Activated CD8-positive, alpha-beta memory T cell treated with anti-CD3 and anti-CD28 coated beads for 4 hours (primary cell): ENCODE results near the gene PGBD2.
A peak's percentile ranks its signal among the peaks of the same experiment; 100 is the strongest.
"Not testable (repeated sequence)": the region's sequence is repeated elsewhere in the genome, so short reads cannot be mapped to it uniquely, and the experiment has no call there.

Experiments
- DNase-seq, 2 donors: peaks; one replicate each; pipeline ENCODE4 v3.0.0-alpha.2; 2020; ENCODE audit warnings: low read depth in 2 of 2

Gene PGBD2, protein sequence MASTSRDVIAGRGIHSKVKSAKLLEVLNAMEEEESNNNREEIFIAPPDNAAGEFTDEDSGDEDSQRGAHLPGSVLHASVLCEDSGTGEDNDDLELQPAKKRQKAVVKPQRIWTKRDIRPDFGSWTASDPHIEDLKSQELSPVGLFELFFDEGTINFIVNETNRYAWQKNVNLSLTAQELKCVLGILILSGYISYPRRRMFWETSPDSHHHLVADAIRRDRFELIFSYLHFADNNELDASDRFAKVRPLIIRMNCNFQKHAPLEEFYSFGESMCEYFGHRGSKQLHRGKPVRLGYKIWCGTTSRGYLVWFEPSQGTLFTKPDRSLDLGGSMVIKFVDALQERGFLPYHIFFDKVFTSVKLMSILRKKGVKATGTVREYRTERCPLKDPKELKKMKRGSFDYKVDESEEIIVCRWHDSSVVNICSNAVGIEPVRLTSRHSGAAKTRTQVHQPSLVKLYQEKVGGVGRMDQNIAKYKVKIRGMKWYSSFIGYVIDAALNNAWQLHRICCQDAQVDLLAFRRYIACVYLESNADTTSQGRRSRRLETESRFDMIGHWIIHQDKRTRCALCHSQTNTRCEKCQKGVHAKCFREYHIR

DNA sequence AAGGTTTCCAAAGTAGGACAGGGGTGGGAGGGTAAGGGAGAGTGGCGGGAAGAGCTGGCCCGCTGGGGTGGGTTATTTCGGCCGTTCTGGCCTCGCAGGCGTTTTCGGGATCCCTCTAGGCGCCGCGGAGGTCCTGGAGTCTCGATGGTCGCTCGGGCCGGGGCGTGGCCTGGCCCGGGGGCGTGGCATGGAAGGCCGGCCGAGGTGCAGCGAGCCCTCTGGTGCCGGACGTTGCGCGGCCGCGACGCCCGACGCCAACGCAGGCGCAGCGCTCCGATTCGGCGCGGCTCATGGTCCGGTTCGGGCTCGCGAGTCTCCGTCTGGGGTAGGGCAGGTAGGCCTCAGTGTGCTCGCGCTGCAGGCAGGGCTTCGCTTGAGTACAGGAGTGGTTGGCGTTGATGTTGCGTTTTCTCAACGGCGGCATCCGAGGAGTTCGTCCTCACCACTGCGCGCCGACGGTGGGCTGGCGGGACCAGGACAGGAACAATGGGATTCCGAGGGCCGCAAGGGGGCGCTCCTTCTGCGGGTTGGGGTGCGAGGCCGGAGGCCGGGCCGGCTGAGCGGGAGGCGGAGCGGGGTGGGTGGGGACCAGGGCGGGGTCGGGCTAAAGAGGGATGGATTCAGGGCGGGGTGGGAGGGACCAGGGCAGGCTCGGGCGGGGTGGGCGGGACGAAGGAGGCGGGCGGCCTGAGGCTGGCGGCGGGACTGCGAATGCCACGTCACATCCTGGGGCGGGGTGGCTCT lies at the start of gene PGBD2:
Gene PGBD2, plus strand, starts transcription at position 227 of the 744 bp plus-strand sequence. CDS start 7,628 bp downstream, outside the sequence.
- DNase-seq: peak; percentile 89 to 92

DNA sequence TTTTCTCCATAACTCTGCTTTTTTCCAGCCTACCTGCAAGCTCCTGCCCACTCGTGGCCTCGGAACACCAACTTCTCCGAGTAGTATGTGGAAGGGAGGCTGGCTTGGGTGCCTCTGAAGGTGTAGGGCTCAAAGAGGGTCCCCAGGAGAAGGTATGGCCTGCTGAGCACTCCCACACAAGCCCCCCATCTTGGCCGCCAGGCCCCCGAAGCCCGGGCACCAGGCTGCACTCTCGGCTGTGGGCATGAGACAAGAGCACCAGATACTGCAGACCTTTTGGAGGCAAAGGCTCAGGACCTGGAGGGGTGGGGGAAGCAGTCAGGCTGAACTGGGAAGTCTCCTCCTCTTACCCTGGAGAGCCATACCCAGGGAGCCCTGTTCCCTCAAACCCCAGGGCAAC lies 48.8 kb upstream of the PGBD2 start:
- DNase-seq: no peak

DNA sequence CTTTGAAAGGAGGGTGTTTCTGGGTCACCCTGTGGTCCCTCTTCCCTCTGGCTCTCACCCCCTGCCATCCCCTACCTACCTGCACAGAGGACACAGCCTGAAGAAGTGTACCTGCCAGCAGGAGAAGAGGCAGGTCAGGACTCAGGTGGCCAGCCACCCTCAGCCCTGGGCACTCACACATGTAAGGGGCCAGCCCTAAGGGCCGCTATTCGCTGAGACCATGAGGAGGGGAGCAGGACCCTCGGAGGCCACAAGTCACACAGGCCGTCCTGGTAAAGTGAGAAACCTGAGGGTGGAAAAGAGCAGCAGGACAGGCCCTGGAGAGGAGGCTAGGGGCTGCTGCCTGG lies 48.3 kb upstream of the PGBD2 start:
- DNase-seq: no peak

DNA sequence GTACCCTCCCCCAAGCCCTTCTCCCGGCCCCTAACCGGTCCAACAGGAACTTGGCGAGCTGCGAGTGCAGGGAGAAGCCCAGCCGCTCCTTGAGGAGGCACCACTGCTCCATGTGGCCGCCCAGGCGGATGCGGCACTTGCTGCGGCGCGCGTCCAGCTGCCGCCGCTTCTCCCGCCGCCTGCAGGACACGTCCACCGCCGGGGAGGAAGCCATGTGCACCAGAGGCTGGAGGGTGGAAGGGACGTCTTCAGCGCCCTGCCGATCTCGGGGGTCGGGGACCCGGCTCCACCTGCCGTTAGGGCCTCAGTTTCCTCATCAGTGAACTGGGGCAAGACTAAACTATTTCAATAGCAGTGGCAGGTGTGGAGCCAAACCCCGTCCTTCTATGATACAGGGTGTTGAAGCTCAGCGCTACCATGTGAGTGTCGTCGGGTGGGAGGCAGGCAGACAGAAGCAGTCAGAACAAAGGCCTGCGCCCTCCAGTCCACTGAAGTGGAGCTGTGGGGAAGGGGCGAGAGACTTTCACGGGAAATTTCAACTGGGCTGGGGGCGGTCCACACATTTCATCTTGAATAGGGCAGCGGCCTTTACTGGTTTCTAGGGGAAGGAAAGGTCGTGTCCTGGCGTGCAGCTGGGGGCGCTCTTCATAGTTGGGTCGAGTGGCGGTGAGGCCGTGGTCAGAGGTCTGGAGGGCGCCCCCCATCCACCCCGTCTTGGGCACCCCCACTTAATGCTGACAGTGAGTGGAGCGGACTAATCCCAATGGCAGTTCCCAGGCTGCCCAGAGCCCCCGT lies 47.7 kb upstream of the PGBD2 start:
- no peak for DNase-seq

DNA sequence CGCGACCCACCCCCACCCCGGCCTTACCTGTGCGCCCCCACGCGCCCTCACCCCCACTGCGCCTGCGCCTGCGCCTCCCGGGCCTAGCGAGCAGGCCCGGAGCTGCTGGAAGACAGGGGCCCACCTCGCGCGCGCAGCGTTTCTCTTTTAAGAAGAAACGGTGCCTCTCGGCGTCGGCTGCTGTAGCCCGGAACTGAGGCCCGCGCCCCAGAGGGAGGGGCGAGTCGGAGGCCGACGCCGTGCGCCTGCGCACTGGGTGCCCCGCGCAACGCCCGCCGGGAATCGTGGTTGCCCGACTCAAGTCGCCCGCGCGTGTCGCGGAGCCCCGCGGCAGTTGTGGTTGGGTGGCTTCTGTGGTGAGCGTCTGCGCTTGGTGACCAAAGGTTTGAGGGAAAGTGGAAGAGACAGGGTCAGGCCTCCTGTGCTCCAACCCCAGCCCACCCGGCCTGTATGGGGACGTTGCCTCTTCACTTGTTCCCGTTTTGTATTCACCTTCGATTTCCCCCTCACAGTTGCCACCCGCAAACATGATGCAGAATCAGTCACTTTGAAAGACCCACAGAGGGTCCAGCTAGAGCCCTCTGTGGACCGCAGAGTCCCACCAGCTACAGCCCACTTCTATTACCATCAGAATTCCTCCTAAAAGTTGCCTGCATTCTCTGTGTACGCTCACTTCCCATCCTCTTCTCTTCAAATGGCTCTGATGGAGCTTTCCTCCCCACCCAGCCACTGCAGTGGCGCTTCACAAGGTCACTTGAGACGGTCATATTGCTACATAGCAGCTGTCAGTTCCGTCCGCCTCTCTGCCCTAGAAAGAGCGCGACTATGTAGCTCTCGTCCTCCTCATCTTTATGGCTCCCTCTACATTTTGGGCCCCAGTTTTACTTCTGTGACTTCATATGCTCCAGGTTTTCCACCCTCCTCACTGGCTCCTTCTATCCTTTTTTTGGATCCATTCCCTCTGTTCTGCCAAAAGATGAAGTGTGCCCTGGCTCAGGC lies 46.8 kb upstream of the PGBD2 start, which contains the start of gene ZNF692:
Gene ZNF692, minus strand, starts transcription at position 195 of the 999 bp plus-strand sequence. CDS start 776 bp downstream, outside the sequence.
- DNase-seq: peak; percentile 94 to 96

DNA sequence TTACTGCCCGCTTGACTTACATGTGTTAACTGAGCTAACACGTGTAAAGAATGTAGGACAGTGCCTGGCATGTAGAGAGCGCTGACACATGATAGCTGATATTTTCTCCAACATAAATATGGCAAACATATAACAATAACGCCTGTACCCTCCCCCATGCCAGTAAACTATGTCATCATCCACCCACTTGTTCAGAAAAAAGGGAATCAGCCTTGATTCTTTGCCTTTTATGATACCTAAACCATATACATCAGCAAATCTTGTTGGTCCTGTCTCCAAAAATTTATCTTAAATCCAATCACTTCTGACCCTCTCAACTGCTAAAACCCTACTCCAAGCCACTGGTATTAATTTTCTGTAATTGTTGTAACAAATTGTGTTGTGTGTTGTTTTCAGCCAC lies 46.0 kb upstream of the PGBD2 start:
- no peak for DNase-seq

DNA sequence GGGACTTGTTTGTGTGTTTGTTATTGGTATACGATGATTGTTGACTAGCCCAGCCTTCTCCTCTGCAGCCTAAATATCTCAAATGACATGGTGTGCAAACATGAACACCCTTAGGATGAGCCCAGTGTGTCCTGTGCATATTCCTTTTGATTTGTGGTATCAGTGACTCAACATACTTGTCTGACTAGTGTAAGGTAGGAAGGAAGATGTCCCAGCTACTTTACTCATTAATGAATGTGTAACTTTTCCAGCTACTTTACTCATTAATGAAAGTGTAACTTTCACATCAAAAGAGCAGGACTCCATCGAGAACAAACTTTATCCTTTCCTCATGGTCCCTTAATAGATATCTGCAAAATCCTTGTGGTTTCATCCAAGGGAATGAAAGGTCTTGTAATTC lies 44.4 kb upstream of the PGBD2 start:
- DNase-seq: no peak

DNA sequence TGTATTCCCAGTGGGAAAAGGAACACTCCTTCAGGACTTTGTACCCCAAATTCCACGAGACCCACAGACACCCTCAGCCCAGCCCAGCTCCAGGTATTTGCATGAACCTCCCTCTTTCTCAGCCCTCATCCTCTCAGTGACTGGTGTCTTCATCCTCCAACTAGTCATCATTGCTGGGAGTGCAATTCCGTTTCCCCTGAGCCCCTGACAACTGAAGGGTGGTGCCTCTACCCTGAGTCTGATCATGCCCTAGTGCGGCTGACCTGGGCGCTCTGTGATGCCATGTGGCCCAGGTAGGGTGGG lies 43.4 kb upstream of the PGBD2 start:
- DNase-seq: no peak

DNA sequence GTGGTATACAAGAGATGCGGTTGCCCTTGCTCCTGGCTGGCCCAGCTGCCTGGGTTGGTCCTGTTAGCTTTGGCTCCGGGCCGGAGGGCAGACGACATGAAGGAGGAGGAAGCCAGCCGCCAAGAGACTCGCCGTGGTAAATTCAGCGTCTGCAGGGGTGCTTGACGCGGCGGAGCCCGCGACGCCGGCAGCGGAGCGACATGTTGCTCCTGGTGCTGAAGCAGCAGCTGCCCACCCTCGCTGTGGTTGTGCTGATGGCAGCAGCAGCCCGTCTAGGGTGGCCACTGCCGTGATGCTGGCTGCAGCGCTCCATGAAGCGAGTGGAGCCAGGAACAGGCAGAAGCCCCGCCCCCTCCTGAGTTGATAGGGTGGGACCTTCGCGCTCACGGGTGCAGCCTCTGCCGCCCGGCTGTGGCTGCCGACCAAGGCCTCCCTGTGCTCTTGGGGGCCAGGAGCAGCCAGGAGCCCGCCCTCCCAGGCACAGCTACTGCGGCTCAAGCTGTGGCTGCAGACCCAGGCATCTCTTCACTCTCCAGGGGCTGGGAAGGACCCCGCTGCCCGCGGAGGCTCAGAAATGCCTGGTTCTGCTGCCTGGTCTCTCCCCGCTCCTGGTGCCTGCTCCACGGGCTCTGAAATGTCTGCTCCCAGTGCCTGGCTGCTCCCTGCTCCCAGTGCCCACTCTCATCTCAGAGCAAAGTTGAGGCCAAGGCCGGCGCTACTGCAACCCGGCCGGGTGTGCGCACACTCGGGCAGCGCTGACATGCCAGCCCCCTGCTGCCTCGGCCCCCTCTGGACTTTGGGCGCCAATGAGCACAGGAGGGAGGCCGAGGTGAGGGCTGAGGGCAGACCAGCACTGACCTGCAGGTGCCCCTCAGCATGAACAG lies 42.8 kb upstream of the PGBD2 start:
- peak; percentile 60 to 62 for DNase-seq

DNA sequence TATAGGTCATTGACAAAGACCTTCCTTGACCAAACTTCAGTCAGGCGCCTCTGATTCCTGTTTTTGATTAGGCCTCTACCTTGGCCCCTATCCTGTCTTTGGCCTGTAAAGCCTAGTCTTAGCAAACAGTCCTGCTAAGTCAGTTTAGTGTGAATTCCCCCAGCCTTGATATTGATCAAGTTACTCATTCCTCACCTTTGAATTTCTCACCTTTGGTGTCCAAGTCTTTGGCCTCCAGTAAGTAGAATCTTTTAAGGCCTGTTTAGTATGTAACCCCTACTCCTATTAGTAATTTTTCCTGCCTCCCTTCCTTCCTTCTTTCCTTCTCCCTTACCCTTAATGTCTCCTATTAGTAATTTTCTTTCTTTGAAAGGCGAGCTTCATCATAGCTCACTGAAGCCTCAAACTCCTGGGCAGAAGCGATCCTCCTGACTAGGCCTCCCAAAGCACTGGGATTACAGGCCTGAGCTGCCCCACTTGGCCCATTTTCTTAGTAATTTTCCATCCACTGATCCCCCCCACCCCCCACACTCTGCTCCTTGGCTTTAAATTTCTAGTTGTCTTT lies 34.1 kb upstream of the PGBD2 start:
- DNase-seq: no peak

DNA sequence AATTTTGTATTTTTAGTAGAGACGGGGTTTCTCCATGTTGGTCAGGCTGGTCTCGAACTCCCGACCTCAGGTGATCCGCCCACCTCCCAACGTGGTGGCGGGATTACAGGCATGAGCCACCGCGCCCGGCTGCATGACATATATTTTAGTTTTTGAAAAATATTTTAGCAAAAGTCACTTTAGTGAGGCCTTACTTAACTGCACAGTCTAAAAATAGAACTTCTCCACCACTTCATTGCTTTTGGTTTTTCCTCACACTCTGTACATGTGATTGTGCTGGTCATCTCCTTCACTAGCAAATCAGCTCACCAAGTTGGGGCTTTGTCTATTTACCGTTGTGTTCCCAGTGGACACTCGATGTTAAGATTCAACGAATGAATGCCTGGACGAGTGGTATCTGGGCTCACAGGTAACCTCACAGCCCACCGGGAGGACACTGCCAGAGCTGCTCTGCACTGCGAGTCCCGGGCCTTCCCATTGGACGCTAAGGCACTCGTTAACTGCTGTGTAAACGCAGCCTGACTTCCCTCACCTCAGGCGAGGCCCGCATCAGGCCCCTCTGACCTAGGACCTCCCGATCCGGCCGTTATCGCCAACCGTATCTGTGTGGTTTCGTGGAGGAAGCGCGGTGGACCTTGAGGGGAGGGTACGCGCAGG lies 33.2 kb upstream of the PGBD2 start:
- DNase-seq: no peak

DNA sequence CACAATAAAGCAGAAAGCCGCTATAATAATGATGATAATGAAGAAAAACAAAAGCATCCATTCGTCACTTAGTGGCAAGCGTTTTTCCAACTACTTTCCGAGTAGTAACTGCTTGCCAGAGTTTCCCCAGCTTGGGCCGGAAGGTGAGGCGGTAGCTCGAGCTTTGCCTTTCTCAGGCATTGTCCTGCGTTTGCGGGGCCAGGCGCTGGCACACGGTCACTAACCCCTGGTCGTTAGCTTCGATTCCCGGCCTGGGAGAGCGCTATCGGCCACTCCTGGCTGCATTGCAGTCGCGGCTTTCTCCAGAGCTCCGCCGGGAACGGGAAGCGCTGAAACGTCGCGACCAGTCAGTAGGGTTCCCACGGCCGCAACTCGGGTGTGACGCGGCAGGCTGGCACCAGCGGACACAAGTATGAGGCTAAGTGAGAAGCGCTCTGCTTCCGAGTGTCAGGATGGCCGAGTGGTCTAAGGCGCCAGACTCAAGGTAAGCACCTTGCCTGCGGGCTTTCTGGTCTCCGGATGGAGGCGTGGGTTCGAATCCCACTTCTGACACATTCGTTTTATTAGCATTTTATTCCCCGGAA lies 32.5 kb upstream of the PGBD2 start:
- peak; percentile 84 to 87 for DNase-seq

DNA sequence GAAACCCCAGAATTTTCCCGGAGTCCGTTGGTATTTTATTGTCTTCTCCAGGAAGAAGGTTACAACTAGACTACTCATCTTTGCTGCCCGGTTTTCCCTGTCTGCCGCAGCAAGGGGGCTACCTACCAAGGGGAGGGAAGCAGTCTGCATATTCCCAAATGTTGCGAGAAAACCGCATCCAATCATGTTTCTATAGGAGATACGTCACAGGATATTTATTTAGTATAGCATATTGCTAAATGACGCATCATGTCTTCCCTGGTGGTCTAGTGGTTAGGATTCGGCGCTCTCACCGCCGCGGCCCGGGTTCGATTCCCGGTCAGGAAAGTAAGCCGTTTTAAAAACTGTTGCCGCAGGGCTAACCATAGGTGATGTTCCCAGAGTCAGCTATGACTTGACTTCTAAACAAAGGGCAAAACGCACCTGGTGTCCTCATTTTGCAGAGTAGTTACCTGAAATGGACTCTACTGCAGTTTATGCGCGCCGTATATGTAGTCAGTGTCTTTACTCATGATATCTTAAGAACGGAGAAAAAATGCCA lies 32.0 kb upstream of the PGBD2 start:
- peak; percentile 66 to 78 for DNase-seq

DNA sequence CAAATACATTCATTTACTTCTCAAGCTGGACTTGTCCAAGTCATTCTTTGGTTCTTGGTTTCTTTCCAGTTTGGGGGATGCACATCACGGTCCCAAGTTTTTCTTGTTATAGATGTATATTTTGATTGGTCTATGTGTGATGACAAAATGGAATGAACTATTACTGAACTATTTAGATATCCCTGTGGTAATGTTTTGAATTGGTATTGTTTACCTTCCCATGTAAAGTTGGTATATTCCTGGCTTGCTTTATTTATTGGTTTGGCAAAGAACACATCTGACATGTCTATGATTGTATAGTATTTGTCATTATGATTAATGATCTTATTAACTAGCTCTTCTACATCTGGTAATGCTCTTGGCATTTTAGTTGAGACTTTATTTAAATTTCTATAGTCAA lies 24.8 kb upstream of the PGBD2 start:
- DNase-seq: no peak

DNA sequence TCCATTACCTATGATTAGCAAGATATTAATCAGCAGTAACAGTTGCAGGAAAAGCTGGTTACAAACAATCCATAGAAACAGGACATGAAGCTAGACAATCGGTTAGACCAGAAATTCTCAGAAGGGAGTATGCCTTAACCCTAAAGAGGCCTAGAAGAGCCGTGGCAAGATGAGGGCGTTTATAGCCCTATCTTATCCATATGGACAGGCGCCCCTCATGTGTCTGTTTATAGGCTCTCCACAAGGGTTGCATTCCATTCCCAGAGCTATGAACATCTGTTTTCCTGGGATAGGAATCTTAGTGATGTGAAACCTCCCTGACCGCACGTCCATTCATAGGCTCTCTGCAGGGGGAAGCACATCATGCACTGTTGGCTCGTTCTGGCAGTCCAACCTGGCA lies 23.6 kb upstream of the PGBD2 start:
- not testable (repeated sequence) for DNase-seq

DNA sequence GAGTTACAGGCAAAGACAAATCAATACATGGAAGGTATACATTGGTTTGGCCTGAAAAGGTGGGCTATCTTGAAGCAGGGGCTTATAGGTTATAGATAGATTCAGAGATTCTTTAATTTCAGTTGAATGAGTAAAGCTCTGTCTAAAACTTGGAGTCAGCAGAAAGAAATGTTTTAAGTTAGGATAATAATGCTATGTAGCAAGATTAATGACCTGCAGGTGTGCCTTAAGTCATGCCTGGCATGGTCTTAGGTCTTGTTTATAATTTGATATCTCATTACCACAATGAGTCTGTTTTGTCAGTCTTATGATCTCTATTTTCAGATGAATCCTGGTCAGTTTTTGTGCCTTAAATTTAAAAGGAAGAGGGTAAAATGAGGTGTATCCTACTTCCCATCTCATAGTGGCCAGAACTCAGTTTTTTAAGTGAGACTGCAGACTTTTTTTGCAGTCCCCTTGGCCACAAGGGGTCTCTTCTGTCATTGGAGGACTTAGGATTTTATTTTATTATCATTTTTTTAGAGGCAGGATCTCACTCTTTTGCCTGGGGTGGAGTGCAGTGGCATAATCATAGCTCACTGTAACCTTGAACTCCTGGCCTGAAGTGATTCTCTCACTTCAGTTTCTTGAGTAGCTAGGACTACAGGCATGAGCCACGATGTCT lies 21.3 kb upstream of the PGBD2 start:
- DNase-seq: no peak

DNA sequence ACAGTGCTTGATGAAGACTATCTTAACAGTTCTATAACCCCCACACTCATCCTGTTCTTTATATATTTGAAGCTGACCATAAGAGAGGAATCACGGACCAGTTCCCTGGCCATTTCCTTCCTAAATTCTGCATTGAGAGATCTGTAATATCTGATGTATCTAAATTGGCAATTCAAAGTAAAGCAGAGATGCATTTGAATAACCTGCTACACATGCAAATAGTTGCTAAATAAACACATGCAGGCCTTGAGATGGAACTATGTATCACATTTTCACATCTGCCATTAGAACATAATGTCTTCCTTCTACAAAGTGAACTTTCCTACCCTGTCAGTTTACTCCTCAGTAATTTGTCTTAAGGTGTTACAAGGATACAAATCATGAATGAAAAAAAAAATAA lies 20.4 kb upstream of the PGBD2 start:
- DNase-seq: no peak
